Mucosa of rectum (tissue), 2 donors: Measurements from ENCODE around the gene UGT1A10.

ENCODE experiments used
- H3K27ac ChIP-seq, 2 donors: one replicate each; pipeline ENCODE4 v1.7.0; 2013; ENCODE audit warnings: inconsistent platforms in 2 of 2, low read depth in 2 of 2, low read length in 2 of 2
- H3K27me3 ChIP-seq, 2 donors: one replicate each; pipeline ENCODE4 v1.7.0; 2013; ENCODE audit warnings: low read length in 2 of 2; ENCODE audit not compliant: control insufficient read depth in 2 of 2, insufficient read depth in 2 of 2
- H3K36me3 ChIP-seq, 2 donors: one replicate each; pipeline ENCODE4 v1.7.0; 2013; ENCODE audit warnings: low read length in 2 of 2; ENCODE audit not compliant: control insufficient read depth in 2 of 2, insufficient read depth in 2 of 2
- H3K4me1 ChIP-seq, 2 donors: one replicate each; pipeline ENCODE4 v1.7.0; 2013; ENCODE audit warnings: low read length in 2 of 2, mild to moderate bottlenecking in 1 of 2; ENCODE audit not compliant: control insufficient read depth in 2 of 2, insufficient read depth in 2 of 2
- H3K4me3 ChIP-seq, 2 donors: one replicate each; pipeline ENCODE4 v1.7.0; 2013; ENCODE audit warnings: low read length in 2 of 2
- H3K9ac ChIP-seq, 2 donors: one replicate each; pipeline ENCODE4 v1.7.0; 2013; ENCODE audit warnings: low read length in 2 of 2, low read depth in 1 of 2, mild to moderate bottlenecking in 1 of 2
- H3K9me3 ChIP-seq, 2 donors: one replicate each; pipeline ENCODE4 v1.7.0; 2013; ENCODE audit warnings: low read length in 2 of 2; ENCODE audit not compliant: control insufficient read depth in 2 of 2
- donor health status: healthy.
- donor health status: Normal muscosa, but diverticular disease.

UGT1A10 gene

GRCh38 chr2:233766416-233766815 lies 130.2 kb downstream of the UGT1A10 start:
- H3K4me3 ChIP-seq: no peak overlapping the region
- no peak overlapping the region for H3K27ac ChIP-seq
- H3K4me1 ChIP-seq: peaks cover 4 to 9% of the 10 kb centered on the region in 2 donors
- no peak overlapping the region for H3K9ac ChIP-seq
- H3K9me3 ChIP-seq: no peaks in the 10 kb centered on the region
- no peaks in the 10 kb centered on the region for H3K27me3 ChIP-seq
- peaks cover 5 to 13% of the 10 kb centered on the region in 2 donors for H3K36me3 ChIP-seq

GRCh38 chr2:233768076-233768475 lies 131.8 kb downstream of the UGT1A10 start:
- Histone ChIP-seq H3K36me3 (peaks cover 11 to 17% of the 10 kb centered on the region in 2 donors), H3K9ac (no peak overlapping the region), H3K27ac (no peak overlapping the region), H3K9me3 (no peaks in the 10 kb centered on the region), H3K4me1 (peaks cover 4 to 7% of the 10 kb centered on the region in 2 donors), H3K4me3 (no peak overlapping the region), H3K27me3 (no peaks in the 10 kb centered on the region)

GRCh38 chr2:233769260-233769659 lies 133.0 kb downstream of the UGT1A10 start:
- Histone ChIP-seq H3K36me3 (peaks cover 11 to 17% of the 10 kb centered on the region in 2 donors), H3K9ac (no peak overlapping the region), H3K27ac (no peak overlapping the region), H3K9me3 (no peaks in the 10 kb centered on the region), H3K4me3 (no peak overlapping the region), H3K27me3 (no peaks in the 10 kb centered on the region), H3K4me1 (peaks cover 0 to 4% of the 10 kb centered on the region in 2 donors)

- Histone ChIP-seq H3K9me3 (no peaks in the 10 kb centered on the region), H3K4me3 (no peak overlapping the region), H3K27ac (no peak overlapping the region), H3K36me3 (peaks cover 11 to 17% of the 10 kb centered on the region in 2 donors), H3K27me3 (no peaks in the 10 kb centered on the region), H3K9ac (no peak overlapping the region), H3K4me1 (no peaks in the 10 kb centered on the region)
Measured at GRCh38 chr2:233772153-233772552, 135.9 kb downstream of the UGT1A10 start.

DNA sequence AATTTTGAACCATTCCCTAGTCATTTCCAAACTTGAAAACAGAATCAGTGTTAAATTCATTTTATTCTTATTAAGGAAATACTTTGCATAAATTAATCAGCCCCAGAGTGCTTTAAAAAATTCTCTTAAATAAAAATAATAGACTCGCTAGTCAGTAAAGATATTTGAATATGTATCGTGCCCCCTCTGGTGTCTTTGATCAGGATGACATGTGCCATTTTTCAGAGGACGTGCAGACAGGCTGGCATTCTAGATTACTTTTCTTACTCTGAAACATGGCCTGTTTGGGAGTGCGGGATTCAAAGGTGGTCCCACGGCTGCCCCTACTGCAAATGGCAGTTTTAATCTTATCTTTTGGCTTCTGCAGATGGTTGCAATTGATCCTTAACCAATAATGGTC lies 136.3 kb downstream of the UGT1A10 start:
- Histone ChIP-seq H3K9ac (no peak overlapping the region), H3K4me1 (no peaks in the 10 kb centered on the region), H3K27ac (no peak overlapping the region), H3K4me3 (no peak overlapping the region), H3K36me3 (peaks cover 8 to 17% of the 10 kb centered on the region in 2 donors), H3K9me3 (no peaks in the 10 kb centered on the region), H3K27me3 (no peaks in the 10 kb centered on the region)

GRCh38 chr2:233773854-233774253 lies 137.6 kb downstream of the UGT1A10 start:
- H3K4me1 ChIP-seq: no peaks in the 10 kb centered on the region
- H3K9me3 ChIP-seq: no peaks in the 10 kb centered on the region
- no peak overlapping the region for H3K4me3 ChIP-seq
- H3K36me3 ChIP-seq: peaks cover 8 to 12% of the 10 kb centered on the region in 2 donors
- H3K27me3 ChIP-seq: no peaks in the 10 kb centered on the region
- H3K9ac ChIP-seq: no peak overlapping the region
- H3K27ac ChIP-seq: no peak overlapping the region

- Histone ChIP-seq H3K4me3 (no peak overlapping the region), H3K36me3 (peaks cover 5% of the 10 kb centered on the region in 2 donors), H3K27ac (no peak overlapping the region), H3K9me3 (peaks cover 0 to 2% of the 10 kb centered on the region in 2 donors), H3K27me3 (no peaks in the 10 kb centered on the region), H3K9ac (no peak overlapping the region), H3K4me1 (no peaks in the 10 kb centered on the region)
Measured at GRCh38 chr2:233775414-233775813, 139.2 kb downstream of the UGT1A10 start.

DNA sequence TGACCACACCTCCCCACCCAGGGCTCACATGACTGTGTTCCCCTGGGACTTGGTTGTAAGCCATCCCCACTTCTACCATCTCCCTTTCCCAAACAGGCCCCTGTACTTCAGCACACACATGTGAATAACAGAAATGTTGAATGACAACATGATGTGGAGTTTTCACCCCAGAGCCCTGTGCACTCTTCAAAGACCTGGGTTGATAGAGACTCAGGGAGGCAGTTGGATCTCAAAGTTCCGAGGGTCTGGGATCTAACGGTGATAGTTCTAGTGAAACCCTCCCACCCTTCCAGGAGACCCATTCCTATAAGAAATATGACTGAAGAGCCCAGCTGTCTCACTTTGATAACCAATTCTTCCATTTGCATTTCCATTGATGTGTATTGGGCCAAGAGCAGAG lies 141.8 kb downstream of the UGT1A10 start, which contains the start of gene MROH2A:
Gene MROH2A (plus strand): TSS at position 301 of the 400 bp plus-strand sequence. CDS start 1,029 bp downstream, outside the sequence.
- H3K4me3 ChIP-seq: no peak within 1 kb of the TSS
- H3K4me1 ChIP-seq: no peaks in the 10 kb centered on the region
- peaks cover 0 to 2% of the 10 kb centered on the region in 2 donors for H3K9me3 ChIP-seq
- no peak within 1 kb of the TSS for H3K9ac ChIP-seq
- no peak within 1 kb of the TSS for H3K27ac ChIP-seq
- H3K27me3 ChIP-seq: no peaks in the 10 kb centered on the region
- H3K36me3 ChIP-seq: no peaks in the 10 kb centered on the region

- H3K27me3 ChIP-seq: no peaks in the 10 kb centered on the region
- no peaks in the 10 kb centered on the region for H3K4me1 ChIP-seq
- H3K27ac ChIP-seq: no peak overlapping the region
- no peak overlapping the region for H3K4me3 ChIP-seq
- no peak overlapping the region for H3K9ac ChIP-seq
- H3K36me3 ChIP-seq: no peaks in the 10 kb centered on the region
- H3K9me3 ChIP-seq: peaks cover 0 to 2% of the 10 kb centered on the region in 2 donors
Measured at GRCh38 chr2:233779722-233780121, 143.5 kb downstream of the UGT1A10 start.

DNA sequence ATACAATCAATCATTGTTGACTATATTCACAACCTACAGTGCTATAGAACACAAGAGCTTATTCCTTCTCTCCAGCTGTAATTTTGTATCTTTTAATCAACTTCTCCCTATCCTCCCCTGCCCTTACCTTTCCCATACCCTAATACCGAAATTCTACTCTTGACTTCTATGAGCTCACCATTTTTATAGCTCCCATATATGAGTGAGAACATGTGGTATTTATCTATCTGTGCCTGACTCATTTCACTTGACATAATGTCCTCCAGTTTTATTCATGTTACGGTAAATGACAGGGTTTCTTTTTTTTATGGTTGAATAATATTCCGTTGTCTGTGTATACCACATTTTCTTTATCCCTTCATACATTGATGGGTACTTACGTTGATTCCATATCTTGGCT lies 144.5 kb downstream of the UGT1A10 start:
- no peaks in the 10 kb centered on the region for H3K27me3 ChIP-seq
- no peak overlapping the region for H3K27ac ChIP-seq
- no peak overlapping the region for H3K9ac ChIP-seq
- H3K4me1 ChIP-seq: no peaks in the 10 kb centered on the region
- H3K4me3 ChIP-seq: no peak overlapping the region
- H3K36me3 ChIP-seq: no peaks in the 10 kb centered on the region
- peaks cover 0 to 2% of the 10 kb centered on the region in 2 donors for H3K9me3 ChIP-seq

DNA sequence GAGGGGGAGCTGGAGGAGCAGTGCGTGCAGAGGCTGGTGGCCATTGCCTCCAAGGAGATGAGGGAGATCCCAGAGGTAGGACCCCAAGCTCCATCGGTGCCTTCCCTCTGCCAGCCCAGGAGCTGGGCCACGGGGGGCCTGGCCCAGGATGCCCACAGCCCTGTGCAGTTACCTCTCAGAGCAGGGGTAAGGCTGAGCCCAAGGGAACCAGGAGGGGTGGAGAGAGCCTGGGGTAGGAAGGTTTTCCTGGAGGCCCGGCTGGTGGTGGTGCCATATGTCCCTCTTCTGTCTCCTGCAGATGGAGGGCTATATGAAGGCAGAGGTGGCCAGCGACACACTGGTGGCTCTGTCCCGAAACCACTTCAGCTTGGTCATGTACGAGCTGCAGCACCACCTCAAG lies 153.3 kb downstream of the UGT1A10 start:
- peaks cover 0 to 3% of the 10 kb centered on the region in 2 donors for H3K27me3 ChIP-seq
- H3K27ac ChIP-seq: no peak overlapping the region
- no peaks in the 10 kb centered on the region for H3K9me3 ChIP-seq
- no peaks in the 10 kb centered on the region for H3K4me1 ChIP-seq
- no peak overlapping the region for H3K4me3 ChIP-seq
- no peak overlapping the region for H3K9ac ChIP-seq
- H3K36me3 ChIP-seq: no peaks in the 10 kb centered on the region
